HG02852 (cell line): ENCODE results near the gene TOPBP1.
"Not testable (repeated sequence)": the region's sequence is repeated elsewhere in the genome, so short reads cannot be mapped to it uniquely, and the experiment has no call there.

ENCODE experiments used
- ATAC-seq: cut with Tn5 transposase; IDR thresholded peaks from one replicate; pipeline ENCODE4 v1.9.1; 2021; ENCODE audit warnings: mild to moderate bottlenecking, moderate library complexity; ENCODE audit not compliant: unreplicated experiment

TOPBP1 gene

DNA sequence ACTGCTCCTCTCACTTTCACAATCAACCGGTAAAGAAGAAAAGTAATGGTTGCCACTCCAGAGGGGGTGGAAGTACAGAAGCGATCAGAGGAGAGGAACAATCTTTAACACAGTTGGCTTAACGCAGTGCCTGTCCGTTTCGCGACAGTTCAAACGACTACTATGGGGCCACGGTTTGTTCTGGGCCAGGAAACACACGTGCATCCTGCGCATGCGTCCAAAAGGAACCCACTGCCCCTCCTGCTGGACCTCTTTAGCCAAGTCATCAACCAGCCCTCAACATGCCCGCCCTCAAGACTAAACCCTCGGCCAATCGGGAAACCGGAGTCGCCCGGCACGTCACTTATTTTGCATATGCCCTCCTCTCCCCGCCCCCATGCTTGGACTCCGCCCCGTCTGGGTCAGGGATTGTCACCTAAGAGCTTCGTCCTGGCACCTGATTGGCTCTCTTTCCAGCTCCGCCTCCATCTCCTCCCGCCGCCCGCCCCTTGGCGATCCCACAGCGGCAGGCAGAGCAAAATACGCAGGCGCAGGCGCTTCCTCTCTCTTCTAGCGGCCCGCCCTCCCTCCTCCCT is 88.6 kb downstream of the TOPBP1 start:
- peak; percentile 78 for ATAC-seq

DNA sequence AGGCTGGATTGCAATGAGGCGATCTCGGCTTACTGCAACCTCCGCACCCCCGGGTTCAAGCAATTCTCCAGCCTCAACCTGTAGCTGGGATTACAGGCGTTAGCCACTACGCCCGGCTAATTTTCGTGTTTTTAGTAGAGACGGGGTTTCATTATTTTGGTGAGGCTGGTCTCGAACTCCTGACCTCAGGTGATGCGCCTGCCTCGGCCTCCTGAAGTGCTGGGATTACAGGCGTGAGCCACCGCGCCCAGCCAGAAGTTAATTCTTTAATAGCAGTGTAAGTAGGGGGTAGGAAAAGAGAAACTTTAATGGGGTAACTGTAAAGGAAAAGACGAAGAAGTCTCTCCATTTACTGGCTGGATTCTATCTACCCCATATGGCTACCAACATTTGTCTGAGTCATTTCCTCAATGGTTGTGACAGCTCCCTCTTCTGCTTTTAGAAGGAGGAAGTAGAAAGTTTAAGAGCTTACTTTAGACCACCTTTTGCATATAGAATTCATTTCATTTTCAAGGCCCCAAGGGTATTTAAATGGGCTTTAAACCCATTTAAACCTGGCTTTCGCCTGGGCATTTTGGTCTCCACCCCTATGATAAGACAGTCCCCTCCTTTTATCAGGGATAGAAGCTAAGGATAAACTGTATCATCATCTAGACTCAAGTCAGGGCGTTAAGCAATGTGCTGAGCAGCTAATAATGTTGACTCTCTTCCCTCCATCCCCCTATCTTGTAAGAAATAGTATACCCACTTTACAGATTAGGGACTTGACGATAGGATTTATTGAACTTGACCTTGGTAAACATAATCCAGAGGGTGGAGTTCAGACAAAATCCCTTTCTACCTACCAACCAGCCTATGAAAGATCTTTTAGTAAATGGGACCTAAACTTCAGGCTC is 89.3 kb downstream of the TOPBP1 start:
- peak; percentile 16 for ATAC-seq

DNA sequence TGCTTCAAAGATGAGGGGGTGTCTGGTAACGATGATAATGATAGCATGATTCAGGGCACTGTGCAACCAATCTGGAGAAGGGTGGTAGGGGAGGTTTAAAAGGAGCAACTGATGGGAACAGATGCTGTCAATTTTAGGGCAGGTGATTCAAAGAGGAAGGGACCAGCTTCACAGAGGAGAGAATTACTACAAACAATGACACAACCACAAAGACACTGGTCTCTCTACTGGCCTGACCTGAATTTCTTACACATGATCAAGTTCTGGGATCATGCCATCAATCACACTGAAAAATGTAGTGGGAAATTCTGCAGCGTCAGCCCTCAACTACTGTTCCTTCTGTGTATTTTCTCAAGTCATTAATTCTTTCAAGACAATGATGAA is 90.8 kb downstream of the TOPBP1 start:
- no peak for ATAC-seq

DNA sequence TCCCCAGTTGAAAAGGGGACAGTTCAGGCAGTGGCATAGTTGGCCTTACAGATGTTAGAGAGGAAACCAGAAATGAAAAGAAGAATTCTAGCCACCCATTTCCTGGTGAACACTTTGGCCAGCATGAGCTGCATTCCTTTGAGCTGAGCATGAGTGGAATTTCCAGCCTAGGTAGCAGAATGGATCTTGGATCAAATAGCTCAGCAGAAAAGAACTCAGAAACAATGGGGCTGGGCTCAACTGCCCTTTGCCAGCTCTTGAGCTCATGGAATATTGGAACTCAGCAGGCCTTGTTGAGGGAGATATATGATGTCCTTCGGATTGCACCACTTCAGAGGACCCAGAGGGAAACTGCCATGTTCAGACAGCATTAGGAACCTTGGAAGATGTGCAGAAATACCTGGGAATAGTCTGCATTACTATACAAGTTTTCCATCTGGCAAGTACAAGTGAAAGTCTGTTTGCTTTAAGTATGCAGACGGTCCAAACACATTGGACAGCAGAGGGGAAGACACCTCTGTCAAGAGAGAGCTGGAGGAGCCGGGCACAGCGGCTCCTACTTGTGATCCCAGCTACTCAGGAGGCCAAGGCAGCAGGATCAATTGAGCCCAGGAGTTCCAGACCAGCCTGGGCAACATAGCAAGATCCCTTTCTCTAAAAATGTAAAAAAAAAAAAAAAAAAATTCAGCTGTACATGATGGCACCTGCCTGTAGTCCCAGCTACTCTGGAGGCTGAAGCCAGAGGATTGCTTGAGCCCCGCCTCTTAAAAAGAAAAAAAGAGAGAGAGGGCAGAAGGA is 91.4 kb downstream of the TOPBP1 start:
- no peak for ATAC-seq

DNA sequence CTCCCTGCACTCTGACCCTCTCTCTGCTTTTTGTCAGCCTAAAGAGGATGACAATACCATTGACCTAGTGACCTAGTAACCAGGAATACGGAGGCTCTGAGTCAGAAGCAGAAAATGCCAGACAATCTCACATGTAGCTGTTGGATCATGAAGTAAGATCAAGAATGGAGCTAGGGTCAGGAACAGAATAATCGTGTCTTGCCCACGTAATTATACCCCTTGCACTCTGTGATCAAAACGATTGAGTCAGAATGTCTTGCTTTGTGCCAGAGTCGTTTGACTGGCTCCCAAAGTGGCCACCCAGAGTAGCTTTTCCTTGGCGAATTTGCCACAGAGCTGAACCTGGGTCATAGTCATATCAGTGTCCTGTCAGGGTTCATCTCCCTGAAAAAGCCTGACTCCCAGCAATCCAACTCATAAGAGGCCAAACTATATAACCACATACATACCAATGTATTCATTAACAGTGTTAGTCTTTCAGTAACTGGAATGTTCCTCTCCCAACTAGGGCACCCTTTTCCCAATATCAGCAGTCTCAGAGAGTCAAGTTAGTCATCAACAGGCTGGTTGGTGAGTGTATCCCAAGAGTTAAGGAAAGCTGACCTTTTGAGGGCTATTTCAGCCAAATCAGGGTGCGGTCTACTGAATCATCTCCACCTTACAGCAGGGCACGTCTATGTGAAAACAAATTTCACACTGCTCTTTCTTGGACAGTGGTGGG is 93.3 kb downstream of the TOPBP1 start:
- ATAC-seq = no peak

DNA sequence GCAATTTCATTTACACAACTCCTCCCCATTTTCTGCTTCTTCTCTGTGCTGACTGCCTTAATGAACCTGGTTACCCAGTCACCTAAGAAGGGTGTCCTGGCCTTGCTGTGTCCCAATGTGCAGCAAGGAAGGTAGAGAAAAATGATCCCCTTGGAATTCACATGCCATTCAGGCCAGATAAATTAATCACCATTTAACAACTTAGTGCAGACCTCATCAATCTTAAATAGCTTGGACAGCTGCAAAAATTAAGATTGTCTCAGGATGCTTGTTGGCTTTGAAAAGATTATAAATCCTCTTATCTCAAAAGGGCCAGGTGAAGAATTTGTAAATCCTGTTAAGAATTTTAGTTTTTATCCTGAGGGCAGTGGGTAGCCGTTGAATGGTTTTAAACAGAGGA is 97.9 kb downstream of the TOPBP1 start:
- no peak for ATAC-seq

DNA sequence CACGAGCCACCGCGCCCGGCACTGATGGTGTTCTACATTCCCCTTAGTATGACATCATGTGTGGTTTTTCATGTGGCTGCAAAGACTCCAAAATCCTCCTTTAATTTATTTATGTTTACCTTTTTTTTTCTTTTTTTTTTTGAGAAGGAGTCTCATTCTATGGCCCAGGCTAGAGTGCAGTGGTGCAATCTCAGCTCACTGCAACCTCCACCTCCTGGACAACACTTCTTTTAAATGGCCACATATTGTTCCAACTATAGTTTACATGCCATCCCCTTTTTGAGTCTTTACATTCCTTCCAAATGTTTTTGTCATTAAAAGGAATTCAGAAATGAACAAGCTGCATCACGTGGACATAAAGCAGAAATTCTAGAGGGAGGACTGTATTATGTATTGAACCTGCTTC is 98.6 kb downstream of the TOPBP1 start:
- no peak for ATAC-seq

DNA sequence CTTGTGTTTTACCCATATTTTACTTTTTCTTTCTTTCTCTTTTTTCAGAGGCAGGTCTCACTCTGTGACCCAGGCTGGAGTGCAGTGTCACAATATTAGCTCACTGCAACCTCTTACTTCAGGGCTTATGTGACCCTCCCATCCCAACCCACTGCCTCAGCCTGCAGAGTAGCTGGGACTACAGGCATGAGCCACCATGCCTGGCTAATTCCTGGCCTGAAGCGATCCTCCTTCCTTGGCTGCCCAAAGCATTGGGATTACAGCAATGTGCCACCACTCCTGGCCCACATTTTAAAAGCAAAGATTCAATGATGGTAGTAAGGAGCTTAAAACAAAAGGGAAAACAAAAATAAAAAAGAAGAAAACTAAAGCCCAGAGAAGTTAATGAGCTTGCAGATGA is 99.4 kb downstream of the TOPBP1 start:
- no peak for ATAC-seq

DNA sequence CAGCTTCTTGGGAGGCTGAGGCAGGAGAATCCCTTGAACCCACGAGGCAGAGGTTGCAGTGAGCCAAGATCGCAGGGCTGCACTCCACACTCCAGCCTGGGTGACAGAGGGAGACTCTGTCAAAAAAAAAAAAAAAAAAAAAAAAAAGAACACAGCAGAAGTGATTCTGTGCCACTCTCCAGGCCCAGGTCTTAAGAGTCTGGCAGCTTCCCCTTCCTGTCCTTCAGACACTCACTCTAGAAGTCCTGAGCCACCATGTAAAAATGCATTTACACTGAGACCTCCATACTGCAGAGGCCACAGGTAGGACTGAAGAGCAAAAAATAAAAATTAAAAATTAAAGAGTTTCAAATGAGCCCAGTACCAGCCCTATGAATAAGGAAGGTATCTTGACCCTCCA is 100.1 kb downstream of the TOPBP1 start:
- ATAC-seq = no peak

DNA sequence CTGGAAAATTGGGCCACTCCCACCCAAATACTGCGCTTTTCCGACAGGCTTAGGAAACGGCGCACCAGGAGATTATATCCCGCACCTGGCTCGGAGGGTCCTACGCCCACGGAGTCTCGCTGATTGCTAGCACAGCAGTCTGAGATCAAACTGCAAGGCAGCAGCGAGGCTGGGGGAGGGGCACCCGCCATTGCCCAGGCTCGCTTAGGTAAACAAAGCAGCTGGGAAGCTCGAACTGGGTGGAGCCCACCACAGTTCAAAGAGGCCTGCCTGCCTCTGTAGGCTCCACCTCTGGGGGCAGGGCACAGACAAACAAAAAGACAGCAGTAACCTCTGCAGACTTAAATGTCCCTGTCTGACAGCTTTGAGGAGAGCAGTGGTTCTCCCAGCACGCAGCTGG is 110.2 kb downstream of the TOPBP1 start:
- ATAC-seq = not testable (repeated sequence)
